Measurements from ENCODE around the gene ADGRL2. TPM values are rescaled to one million over a fixed set of nuclear protein-coding genes. Genes with fewer than 3 reads are reported as not detected.

The ADGRL2 gene
- total and polyA plus RNA-seq, 11 donors = 16.9 to 82.8 (median 54.3) TPM

- peak; percentile 77 to 87 (median 82) for ATAC-seq
- 0 to 1% (median 1%) methylated on average over 46 to 55 of the region's 55 CpGs for WGBS, 4 donors
- Histone ChIP-seq H3K27me3 (peaks cover 0 to 25% (median 0%) of the 10 kb centered on the region in 9 donors), H3K4me3 (peak overlapping the region; percentile 65 to 98 (median 92)), H3K36me3 (no peaks in the 10 kb centered on the region), H3K27ac (peak overlapping the region; percentile 96 to 98 (median 98)), H3K9me3 (no peaks in the 10 kb centered on the region), H3K4me1 (peaks cover 0 to 47% (median 31%) of the 10 kb centered on the region in 12 donors)
- TF ChIP-seq POLR2A (IDR thresholded peaks at IDR 0.05) = no peak
- peak in 11 of 12 donors; percentile 46 to 79 (median 60) for TF ChIP-seq CTCF (IDR thresholded peaks at IDR 0.05)
- peak; percentile 78 to 87 (median 82) for DNase-seq
- intact Hi-C loops (cut with DNase I) = loop anchor here in 9 of 10 donors (2.0 to 10.0 kb wide), 11 partner anchors 114 to 498 kb away; no protein-coding TSS in a partner anchor
These were observed 2.1 kb downstream of the ADGRL2 start for GRCh38 chr1:81802707-81803430.

GRCh38 chr1:81803431-81804110 lies 2.8 kb downstream of the ADGRL2 start:
- ATAC-seq (peak in 2 of 4 donors; percentile 3 to 4), DNase-seq (peak in 2 of 5 donors; percentile 13 to 22)
- Histone ChIP-seq H3K27ac (peak overlapping the region; percentile 96 to 98 (median 98)), H3K36me3 (no peaks in the 10 kb centered on the region), H3K27me3 (peaks cover 0 to 25% (median 0%) of the 10 kb centered on the region in 9 donors), H3K9me3 (no peaks in the 10 kb centered on the region), H3K4me3 (peak overlapping the region; percentile 65 to 98 (median 92)), H3K4me1 (peaks cover 0 to 54% (median 36%) of the 10 kb centered on the region in 12 donors)
- WGBS, 4 donors = 1% methylated on average over 15 of the region's 15 CpGs
- intact Hi-C loops (cut with DNase I) = loop anchor here in 9 of 10 donors (2.0 to 10.0 kb wide), 11 partner anchors 114 to 499 kb away; no protein-coding TSS in a partner anchor
- no peak for TF ChIP-seq CTCF (IDR thresholded peaks at IDR 0.05)
- TF ChIP-seq POLR2A (IDR thresholded peaks at IDR 0.05) = no peak

GRCh38 chr1:81804312-81804711 lies 3.6 kb downstream of the ADGRL2 start:
- no peak for TF ChIP-seq CTCF (IDR thresholded peaks at IDR 0.05)
- TF ChIP-seq POLR2A (IDR thresholded peaks at IDR 0.05) = no peak
- H3K36me3 ChIP-seq = no peaks in the 10 kb centered on the region
- peaks cover 0 to 25% (median 0%) of the 10 kb centered on the region in 9 donors for H3K27me3 ChIP-seq
- DNase-seq (no peak), ATAC-seq (no peak)
- H3K4me3 ChIP-seq = peak overlapping the region in 11 of 12 donors; percentile 1 to 96 (median 91)
- intact Hi-C loops (cut with DNase I) = loop anchor here in 9 of 10 donors (5.0 to 10.0 kb wide), 10 partner anchors 113 to 500 kb away; no protein-coding TSS in a partner anchor
- H3K9me3 ChIP-seq = no peaks in the 10 kb centered on the region
- H3K4me1 ChIP-seq = peaks cover 0 to 59% (median 37%) of the 10 kb centered on the region in 12 donors
- WGBS, 4 donors = 14 to 29% (median 17%) methylated on average over 2 of the region's 2 CpGs
- H3K27ac ChIP-seq = peak overlapping the region in 11 of 12 donors; percentile 36 to 98 (median 98)
